Medulla oblongata (tissue), 1 donor: Measurements from ENCODE around the gene OR4D11.

Experiments
- DNase-seq: peaks from one replicate; pipeline ENCODE4 v3.0.0-alpha.2; 2015; ENCODE audit errors: extremely low spot score

The OR4D11 gene

GRCh38 chr11:59548309-59548656, 44.9 kb downstream of the OR4D11 start:
- no peak for DNase-seq

GRCh38 chr11:59550368-59550841, 47.0 kb downstream of the OR4D11 start:
- DNase-seq, result peak; percentile 89

DNA sequence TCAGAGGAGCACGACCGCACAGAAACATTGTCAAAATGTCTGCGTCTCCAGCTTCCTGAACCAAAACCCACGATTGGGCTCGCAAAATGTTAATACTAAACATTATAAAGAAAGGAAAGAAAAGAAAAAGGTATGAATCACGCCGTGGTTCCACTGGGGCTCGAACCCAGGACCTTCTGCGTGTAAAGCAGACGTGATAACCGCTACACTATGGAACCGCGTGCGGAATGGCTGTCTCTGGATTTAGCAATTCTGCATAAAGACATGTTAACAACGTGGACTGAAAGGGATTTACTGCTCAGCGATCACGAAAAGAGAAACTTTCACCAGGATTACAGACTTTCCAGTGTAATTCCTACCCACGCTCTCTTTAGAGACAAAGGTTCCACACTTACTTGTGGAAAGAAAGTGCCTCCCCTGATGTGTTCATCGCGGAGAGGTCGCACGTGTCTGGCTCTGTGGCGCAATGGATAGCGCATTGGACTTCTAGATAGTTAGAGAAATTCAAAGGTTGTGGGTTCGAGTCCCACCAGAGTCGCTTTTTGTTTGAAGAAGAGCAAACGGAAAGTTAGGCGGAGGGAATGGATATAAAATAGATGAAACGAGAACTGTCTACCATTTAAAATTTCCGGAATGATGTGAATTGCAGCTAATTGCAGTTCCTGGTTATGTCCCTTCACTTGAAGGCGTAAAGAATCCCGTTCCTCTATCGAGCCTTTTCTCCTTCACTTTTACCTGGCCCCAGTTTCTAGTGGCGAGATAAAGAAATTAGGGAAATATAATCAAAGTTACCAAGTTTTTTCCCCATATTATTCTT, 47.7 kb downstream of the OR4D11 start:
- DNase-seq, result peak; percentile 90

DNA sequence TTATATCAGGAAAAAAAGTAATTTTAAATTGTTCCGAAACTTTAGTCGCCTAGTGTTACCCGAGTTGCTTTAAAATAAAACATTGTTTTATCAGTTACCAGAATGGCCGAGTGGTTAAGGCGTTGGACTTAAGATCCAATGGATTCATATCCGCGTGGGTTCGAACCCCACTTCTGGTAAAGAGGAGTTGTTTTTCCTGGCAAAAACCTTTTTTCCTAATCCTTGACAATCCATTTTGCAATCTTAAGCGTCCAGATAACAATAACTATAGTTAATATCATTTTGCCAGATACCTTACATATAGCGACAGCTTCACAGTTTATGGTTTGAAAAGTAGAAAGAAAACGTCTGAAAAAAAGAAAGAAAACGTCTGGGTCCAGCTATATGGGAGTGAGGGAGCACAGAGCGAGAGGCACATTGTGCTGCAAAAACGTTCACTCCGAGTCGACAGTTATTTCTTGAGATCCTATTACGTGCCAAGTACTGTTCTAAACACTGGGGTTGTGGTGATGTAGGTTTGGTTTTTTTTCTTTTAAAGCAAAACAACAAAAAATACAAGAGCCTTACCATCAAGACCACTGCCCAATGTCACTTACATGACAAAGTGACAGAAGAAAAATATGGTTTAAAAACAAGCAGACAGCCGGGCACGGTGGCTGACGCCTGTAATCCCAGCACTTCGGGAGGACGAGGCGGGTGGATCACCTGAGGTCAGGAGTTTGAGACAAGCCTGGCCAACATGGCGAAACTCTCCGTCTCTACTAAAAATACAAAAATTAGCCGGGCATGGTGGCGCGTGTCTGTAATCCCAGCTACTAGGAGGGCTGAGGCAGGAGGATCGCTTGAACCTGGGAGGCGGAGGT, 48.5 kb downstream of the OR4D11 start:
- DNase-seq, result peak; percentile 73

GRCh38 chr11:59552844-59553243, 49.5 kb downstream of the OR4D11 start:
- DNase-seq, result no peak

DNA sequence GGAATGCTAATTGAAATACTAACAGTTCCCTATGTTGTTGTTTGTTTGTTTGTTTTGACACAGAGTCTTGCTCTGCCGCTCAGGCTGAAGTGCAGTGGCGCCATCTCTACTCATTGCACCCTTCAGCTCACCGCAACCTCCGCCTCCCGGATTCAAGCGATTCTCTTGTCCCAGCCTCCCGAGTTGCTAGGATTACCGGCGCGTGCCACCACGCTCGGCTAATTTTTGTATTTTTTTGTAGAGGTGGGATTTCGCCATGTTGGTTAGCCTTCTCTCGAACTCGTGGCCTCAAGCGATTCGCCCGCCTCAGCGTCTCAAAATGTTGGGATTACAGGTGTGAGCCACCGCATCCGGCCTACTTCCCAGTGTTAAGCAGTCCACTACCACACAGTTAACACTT, 49.9 kb downstream of the OR4D11 start:
- no peak for DNase-seq
